SK-N-MC (cell line): ENCODE measurements around the gene C17orf75.

Experiments used
- EZH2 ChIP-seq: fragments of 200-600 bp; sonication (generic); IDR thresholded peaks from one replicate; pipeline ENCODE4 v1.6.1; 2017; ENCODE audit warnings: antibody characterized with exemption
- FOXP2 ChIP-seq: optimal IDR thresholded peaks from 2 replicates; pipeline ENCODE3; 2011; ENCODE audit warnings: mild to moderate bottlenecking, moderate library complexity; ENCODE audit not compliant: insufficient read depth; ENCODE audit errors: extremely low read length, control extremely low read depth
- POLR2AphosphoS5 ChIP-seq: IDR thresholded peaks from 2 replicates; pipeline ENCODE4 v1.6.1; 2012; ENCODE audit warnings: mild to moderate bottlenecking, low read depth, low read length, borderline replicate concordance

- TF ChIP-seq EZH2 (no peak), POLR2AphosphoS5 (no peak), FOXP2 (no peak)
Measured at GRCh38 chr17:32279891-32280716, 61.9 kb downstream of the C17orf75 start.
